WTC11 (cell line): ENCODE measurements around the gene CAPN9. TPM values are rescaled to one million over a fixed set of nuclear protein-coding genes. Genes with fewer than 3 reads are reported as not detected.

Source experiments
- ATAC-seq: fragments of 200-7000 bp; cut with Tn5 transposase; 2 replicates; pipeline ENCODE4 v1.10.0; 2021; ENCODE audit warnings: mild to moderate bottlenecking, moderate library complexity
- CTCF ChIA-PET: fragments of 300-600 bp; sonication (Branson Sonifier 250); formaldehyde crosslinking; loops from one replicate; lab custom pipeline; 2021; ENCODE audit warnings: antibody characterized with exemption; lab: Charles Lee
- POLR2A ChIA-PET: fragments of 350-600 bp; sonication (Branson Sonifier 250); formaldehyde crosslinking; loops from one replicate; lab custom pipeline; 2021; ENCODE audit warnings: antibody characterized with exemption; lab: Charles Lee
- DNase-seq: peaks from one replicate; pipeline ENCODE4 v3.0.0; 2021; ENCODE audit warnings: low spot score
- H3K27ac Mint-ChIP-seq: 2 replicates; pipeline ENCODE4 v1.8.0; 2021; ENCODE audit warnings: mixed read lengths
- H3K27me3 Mint-ChIP-seq: 2 replicates; pipeline ENCODE4 v1.8.0; 2021; ENCODE audit warnings: low read depth, mild to moderate bottlenecking, moderate library complexity, mixed read lengths
- H3K36me3 Mint-ChIP-seq: 2 replicates; pipeline ENCODE4 v1.8.0; 2021; ENCODE audit warnings: mixed read lengths
- H3K4me1 Mint-ChIP-seq: 2 replicates; pipeline ENCODE4 v1.8.0; 2022; ENCODE audit warnings: mixed read lengths
- H3K4me3 Mint-ChIP-seq: 2 replicates; pipeline ENCODE4 v1.8.0; 2021; ENCODE audit warnings: mild to moderate bottlenecking, moderate library complexity, mixed read lengths
- H3K9me3 Mint-ChIP-seq: 2 replicates; pipeline ENCODE4 v1.8.0; 2021; ENCODE audit warnings: mixed read lengths
- CREM ChIP-seq: sonication (generic); formaldehyde crosslinking; IDR thresholded peaks from 2 replicates; pipeline ENCODE4 v1.8.1; 2022; ENCODE audit warnings: mild to moderate bottlenecking, missing genetic modification reagents, moderate library complexity
- E2F5 ChIP-seq: sonication (generic); formaldehyde crosslinking; IDR thresholded peaks from 2 replicates; pipeline ENCODE4 v1.8.1; 2022; ENCODE audit warnings: mild to moderate bottlenecking, moderate library complexity, missing genetic modification reagents
- GTF2I ChIP-seq: fragments of 250-450 bp; sonication (Bioruptor Pico); conservative IDR thresholded peaks from 2 replicates; pipeline ENCODE4 v1.4.0; 2021; ENCODE audit warnings: mild to moderate bottlenecking
- JAZF1 ChIP-seq: fragments of 250-450 bp; sonication (Bioruptor Pico); IDR thresholded peaks from 2 replicates; pipeline ENCODE4 v1.9.0; 2021; ENCODE audit warnings: moderate library complexity, mild to moderate bottlenecking, inconsistent platforms
- JUN ChIP-seq: sonication (generic); formaldehyde crosslinking; IDR thresholded peaks from 2 replicates; pipeline ENCODE4 v1.8.0; 2023; ENCODE audit warnings: mild to moderate bottlenecking, missing genetic modification reagents
- NR2C2 ChIP-seq: sonication (generic); formaldehyde crosslinking; IDR thresholded peaks from 2 replicates; pipeline ENCODE4 v1.8.0; 2022; ENCODE audit warnings: mild to moderate bottlenecking, missing genetic modification reagents
- PRDM15 ChIP-seq: sonication (generic); formaldehyde crosslinking; IDR thresholded peaks from 2 replicates; pipeline ENCODE4 v1.8.0; 2022; ENCODE audit warnings: missing genetic modification reagents
- PRRX2 ChIP-seq: fragments of 250-450 bp; sonication (Bioruptor Pico); IDR thresholded peaks from 2 replicates; pipeline ENCODE4 v1.8.0; 2021; ENCODE audit warnings: mild to moderate bottlenecking
- RELA ChIP-seq: sonication (generic); formaldehyde crosslinking; IDR thresholded peaks from 2 replicates; pipeline ENCODE4 v1.8.1; 2022; ENCODE audit warnings: missing genetic modification reagents, mild to moderate bottlenecking, borderline replicate concordance
- SP1 ChIP-seq: sonication (generic); formaldehyde crosslinking; conservative IDR thresholded peaks from 2 replicates; pipeline ENCODE4 v1.8.1; 2022; ENCODE audit warnings: missing genetic modification reagents
- TP53 ChIP-seq: sonication (generic); formaldehyde crosslinking; IDR thresholded peaks from 2 replicates; pipeline ENCODE4 v1.8.1; 2023; ENCODE audit warnings: mild to moderate bottlenecking, missing genetic modification reagents
- ZBTB21 ChIP-seq: sonication (generic); formaldehyde crosslinking; IDR thresholded peaks from 2 replicates; pipeline ENCODE4 v1.8.1; 2023; ENCODE audit warnings: mild to moderate bottlenecking, missing genetic modification reagents, borderline replicate concordance
- ZNF219 ChIP-seq: sonication (generic); formaldehyde crosslinking; IDR thresholded peaks from 2 replicates; pipeline ENCODE4 v1.8.0; 2023; ENCODE audit warnings: missing genetic modification reagents, mild to moderate bottlenecking, borderline replicate concordance
- ZNF232 ChIP-seq: sonication (generic); formaldehyde crosslinking; IDR thresholded peaks from 2 replicates; pipeline ENCODE4 v1.8.0; 2022; ENCODE audit warnings: mild to moderate bottlenecking, missing genetic modification reagents
- ZNF425 ChIP-seq: fragments of 250-450 bp; sonication (Bioruptor Pico); conservative IDR thresholded peaks from 2 replicates; pipeline ENCODE4 v1.9.0; 2021; ENCODE audit warnings: mild to moderate bottlenecking
- total RNA-seq: library from RNA; stranded (reverse); gene quantifications from 3 replicates; pipeline ENCODE4 v1.2.3, GENCODE V29; 2021
- TF ChIP-seq, protein P1 (sequence below): sonication (generic); formaldehyde crosslinking; IDR thresholded peaks from 2 replicates; pipeline ENCODE4 v1.8.1; 2023; ENCODE audit warnings: mild to moderate bottlenecking, moderate library complexity, missing genetic modification reagents
- TF ChIP-seq, protein P2 (sequence below): sonication (generic); formaldehyde crosslinking; conservative IDR thresholded peaks from 2 replicates; pipeline ENCODE4 v1.8.1; 2023; ENCODE audit warnings: mild to moderate bottlenecking, low read depth, missing genetic modification reagents, moderate library complexity
- TF ChIP-seq, protein P3 (sequence below): sonication (generic); formaldehyde crosslinking; IDR thresholded peaks from 2 replicates; pipeline ENCODE4 v1.8.1; 2023; ENCODE audit warnings: mild to moderate bottlenecking, missing genetic modification reagents

CAPN9 gene
- total RNA-seq, 1 experiment from 2014 or later: not detected

- ATAC-seq (peak; percentile 91), DNase-seq (no peak)
- POLR2A ChIA-PET: no interaction called here
- TF ChIP-seq, protein P1, sequence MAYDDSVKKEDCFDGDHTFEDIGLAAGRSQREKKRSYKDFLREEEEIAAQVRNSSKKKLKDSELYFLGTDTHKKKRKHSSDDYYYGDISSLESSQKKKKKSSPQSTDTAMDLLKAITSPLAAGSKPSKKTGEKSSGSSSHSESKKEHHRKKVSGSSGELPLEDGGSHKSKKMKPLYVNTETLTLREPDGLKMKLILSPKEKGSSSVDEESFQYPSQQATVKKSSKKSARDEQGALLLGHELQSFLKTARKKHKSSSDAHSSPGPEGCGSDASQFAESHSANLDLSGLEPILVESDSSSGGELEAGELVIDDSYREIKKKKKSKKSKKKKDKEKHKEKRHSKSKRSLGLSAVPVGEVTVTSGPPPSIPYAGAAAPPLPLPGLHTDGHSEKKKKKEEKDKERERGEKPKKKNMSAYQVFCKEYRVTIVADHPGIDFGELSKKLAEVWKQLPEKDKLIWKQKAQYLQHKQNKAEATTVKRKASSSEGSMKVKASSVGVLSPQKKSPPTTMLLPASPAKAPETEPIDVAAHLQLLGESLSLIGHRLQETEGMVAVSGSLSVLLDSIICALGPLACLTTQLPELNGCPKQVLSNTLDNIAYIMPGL (CRISPR knock-in tag): no peak
- TF ChIP-seq ZNF232 (CRISPR knock-in tag): no peak
- TF ChIP-seq ZNF219 (CRISPR knock-in tag): no peak
- TF ChIP-seq JAZF1: no peak
- no peak for TF ChIP-seq ZNF425 (CRISPR knock-in tag)
- no peak for TF ChIP-seq GTF2I
- no peak for TF ChIP-seq E2F5 (CRISPR knock-in tag)
- no peak for TF ChIP-seq ZBTB21
- TF ChIP-seq PRRX2: no peak
- no peak for TF ChIP-seq RELA (CRISPR knock-in tag)
- TF ChIP-seq NR2C2 (CRISPR knock-in tag): no peak
- TF ChIP-seq, protein P2, sequence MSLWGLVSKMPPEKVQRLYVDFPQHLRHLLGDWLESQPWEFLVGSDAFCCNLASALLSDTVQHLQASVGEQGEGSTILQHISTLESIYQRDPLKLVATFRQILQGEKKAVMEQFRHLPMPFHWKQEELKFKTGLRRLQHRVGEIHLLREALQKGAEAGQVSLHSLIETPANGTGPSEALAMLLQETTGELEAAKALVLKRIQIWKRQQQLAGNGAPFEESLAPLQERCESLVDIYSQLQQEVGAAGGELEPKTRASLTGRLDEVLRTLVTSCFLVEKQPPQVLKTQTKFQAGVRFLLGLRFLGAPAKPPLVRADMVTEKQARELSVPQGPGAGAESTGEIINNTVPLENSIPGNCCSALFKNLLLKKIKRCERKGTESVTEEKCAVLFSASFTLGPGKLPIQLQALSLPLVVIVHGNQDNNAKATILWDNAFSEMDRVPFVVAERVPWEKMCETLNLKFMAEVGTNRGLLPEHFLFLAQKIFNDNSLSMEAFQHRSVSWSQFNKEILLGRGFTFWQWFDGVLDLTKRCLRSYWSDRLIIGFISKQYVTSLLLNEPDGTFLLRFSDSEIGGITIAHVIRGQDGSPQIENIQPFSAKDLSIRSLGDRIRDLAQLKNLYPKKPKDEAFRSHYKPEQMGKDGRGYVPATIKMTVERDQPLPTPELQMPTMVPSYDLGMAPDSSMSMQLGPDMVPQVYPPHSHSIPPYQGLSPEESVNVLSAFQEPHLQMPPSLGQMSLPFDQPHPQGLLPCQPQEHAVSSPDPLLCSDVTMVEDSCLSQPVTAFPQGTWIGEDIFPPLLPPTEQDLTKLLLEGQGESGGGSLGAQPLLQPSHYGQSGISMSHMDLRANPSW (CRISPR knock-in tag): no peak
- TF ChIP-seq SP1 (CRISPR knock-in tag): no peak
- TF ChIP-seq JUN: no peak
- TF ChIP-seq PRDM15 (CRISPR knock-in tag): no peak
- TF ChIP-seq, protein P3, sequence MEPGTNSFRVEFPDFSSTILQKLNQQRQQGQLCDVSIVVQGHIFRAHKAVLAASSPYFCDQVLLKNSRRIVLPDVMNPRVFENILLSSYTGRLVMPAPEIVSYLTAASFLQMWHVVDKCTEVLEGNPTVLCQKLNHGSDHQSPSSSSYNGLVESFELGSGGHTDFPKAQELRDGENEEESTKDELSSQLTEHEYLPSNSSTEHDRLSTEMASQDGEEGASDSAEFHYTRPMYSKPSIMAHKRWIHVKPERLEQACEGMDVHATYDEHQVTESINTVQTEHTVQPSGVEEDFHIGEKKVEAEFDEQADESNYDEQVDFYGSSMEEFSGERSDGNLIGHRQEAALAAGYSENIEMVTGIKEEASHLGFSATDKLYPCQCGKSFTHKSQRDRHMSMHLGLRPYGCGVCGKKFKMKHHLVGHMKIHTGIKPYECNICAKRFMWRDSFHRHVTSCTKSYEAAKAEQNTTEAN (CRISPR knock-in tag): no peak
- TF ChIP-seq TP53 (CRISPR knock-in tag): no peak
- TF ChIP-seq CREM (CRISPR knock-in tag): no peak
- peaks cover 6% of the 10 kb centered on the region for H3K9me3 Mint-ChIP-seq
- H3K4me3 Mint-ChIP-seq: no peak overlapping the region
- H3K36me3 Mint-ChIP-seq: no peaks in the 10 kb centered on the region
- CTCF ChIA-PET: interaction anchor here (0.6 to 2.4 kb wide), 18 partner anchors 12 to 596 kb away, joined by 3 to 12 read pairs (median 4); no protein-coding TSS in a partner anchor
- 0 out of 2 replicates have a peak, but pooled peaks cover 2% of the 10 kb centered on the region for H3K4me1 Mint-ChIP-seq
- no peak overlapping the region for H3K27ac Mint-ChIP-seq
- H3K27me3 Mint-ChIP-seq: peaks cover 25% of the 10 kb centered on the region
These were observed 25.5 kb downstream of the CAPN9 start for GRCh38 chr1:230772457-230773395.
